Mesodermal cell (in vitro differentiated cells): ENCODE results near the gene SYNPO2.
"Not testable (repeated sequence)": the region's sequence is repeated elsewhere in the genome, so short reads cannot be mapped to it uniquely, and the experiment has no call there.

Experiments used
- H3K27ac ChIP-seq: 2 replicates; pipeline ENCODE4 v1.7.0; 2013; ENCODE audit warnings: mild to moderate bottlenecking, low read depth, low read length, moderate library complexity; ENCODE audit not compliant: severe bottlenecking
- H3K36me3 ChIP-seq: 2 replicates; pipeline ENCODE4 v1.7.1; 2013; ENCODE audit warnings: mild to moderate bottlenecking, low read length, moderate library complexity; ENCODE audit not compliant: control insufficient read depth, insufficient read depth
- H3K4me1 ChIP-seq: one replicate; pipeline ENCODE4 v1.7.1; 2013; ENCODE audit warnings: mild to moderate bottlenecking, low read length; ENCODE audit not compliant: insufficient read depth, control insufficient read depth, poor library complexity, severe bottlenecking
- H3K4me3 ChIP-seq: 2 replicates; pipeline ENCODE4 v1.7.0; 2013; ENCODE audit warnings: low read length, control low read depth, mild to moderate bottlenecking; ENCODE audit not compliant: insufficient read depth, poor library complexity, severe bottlenecking; ENCODE audit errors: extremely low read depth
- H3K9me3 ChIP-seq: 2 replicates; pipeline ENCODE4 v1.7.1; 2013; ENCODE audit warnings: mild to moderate bottlenecking, low read length, moderate library complexity; ENCODE audit not compliant: control insufficient read depth
- WGBS, 2 experiments: methylation state at CpG; one replicate each; pipeline ENCODE4 v1.1.5; 2013; ENCODE audit warnings: missing lambda C conversion rate in 2 of 2; ENCODE audit not compliant: insufficient coverage in 2 of 2; 5-methylcytosine and 5-hydroxymethylcytosine counted together

Gene SYNPO2

DNA sequence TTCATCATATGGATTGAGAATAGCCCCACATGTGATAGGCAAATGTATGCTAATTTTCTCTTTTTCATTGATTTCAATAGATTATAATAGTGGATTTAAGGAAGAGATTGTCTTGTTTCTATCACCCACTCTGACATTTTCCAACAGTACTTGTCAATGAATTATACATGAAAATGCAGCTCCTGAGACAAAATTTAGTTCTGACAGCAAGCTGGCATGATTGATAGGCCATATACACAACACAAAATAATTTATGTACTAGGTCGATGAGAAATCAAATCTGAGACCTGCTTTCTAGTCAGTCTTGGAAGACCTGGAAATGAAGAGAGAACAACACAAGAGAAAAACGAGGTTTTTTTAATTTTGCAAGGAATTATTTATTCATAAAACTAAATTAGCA lies 129.0 kb downstream of the SYNPO2 start:
- no CpG with 5 or more reads among the region's 2 CpGs for WGBS, 2 experiments
- no peak overlapping the region for H3K4me3 ChIP-seq
- no peaks in the 10 kb centered on the region for H3K36me3 ChIP-seq
- H3K27ac ChIP-seq = no peak overlapping the region
- no peaks in the 10 kb centered on the region for H3K9me3 ChIP-seq
- H3K4me1 ChIP-seq = no peaks in the 10 kb centered on the region

DNA sequence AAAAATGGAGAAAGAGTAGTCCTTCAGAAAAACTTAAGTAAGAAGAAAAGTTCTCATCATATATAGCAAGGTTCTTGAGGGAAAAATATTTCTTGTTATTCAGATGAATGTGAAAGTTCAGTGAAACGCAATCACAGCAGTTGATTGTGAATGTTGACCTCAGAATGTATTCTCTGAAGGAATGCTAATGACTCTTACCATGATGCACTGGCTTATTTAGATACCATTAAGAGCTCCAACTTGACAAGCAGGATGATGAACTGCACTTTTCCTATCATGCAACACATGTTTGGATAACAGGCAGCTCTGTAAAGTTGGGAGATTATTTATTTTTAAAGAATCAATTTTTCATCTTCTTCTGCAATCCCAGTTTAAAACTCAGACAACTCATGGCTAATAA lies 131.5 kb downstream of the SYNPO2 start:
- no peaks in the 10 kb centered on the region for H3K36me3 ChIP-seq
- no peak overlapping the region for H3K27ac ChIP-seq
- H3K4me1 ChIP-seq = peaks cover 1% of the 10 kb centered on the region
- WGBS, 2 experiments = 75 to 83% methylated on average over 1 of the region's 1 CpG
- no peak overlapping the region for H3K4me3 ChIP-seq
- no peaks in the 10 kb centered on the region for H3K9me3 ChIP-seq

DNA sequence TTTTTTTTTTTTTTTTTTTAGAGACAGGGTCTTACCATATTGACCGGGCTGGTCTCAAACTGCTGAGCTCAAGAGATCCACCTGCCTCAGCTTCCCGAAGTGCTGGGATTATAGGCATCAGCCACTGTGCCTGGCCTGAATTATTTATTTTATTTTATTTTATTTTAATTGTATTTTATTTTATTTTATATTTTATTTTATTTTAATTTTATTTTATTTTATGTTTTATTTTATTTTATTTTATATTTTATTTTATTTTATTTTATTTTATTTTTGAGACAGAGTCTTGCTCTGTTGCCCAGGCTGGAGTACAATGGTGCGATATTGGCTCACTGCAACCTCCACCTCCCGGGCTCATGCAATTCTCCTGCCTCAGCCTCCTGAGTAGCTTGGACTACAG lies 133.9 kb downstream of the SYNPO2 start:
- 100% methylated on average over 2 to 3 of the region's 4 CpGs for WGBS, 2 experiments
- not testable (repeated sequence) for H3K9me3 ChIP-seq, H3K4me3 ChIP-seq, H3K4me1 ChIP-seq, H3K27ac ChIP-seq, H3K36me3 ChIP-seq

DNA sequence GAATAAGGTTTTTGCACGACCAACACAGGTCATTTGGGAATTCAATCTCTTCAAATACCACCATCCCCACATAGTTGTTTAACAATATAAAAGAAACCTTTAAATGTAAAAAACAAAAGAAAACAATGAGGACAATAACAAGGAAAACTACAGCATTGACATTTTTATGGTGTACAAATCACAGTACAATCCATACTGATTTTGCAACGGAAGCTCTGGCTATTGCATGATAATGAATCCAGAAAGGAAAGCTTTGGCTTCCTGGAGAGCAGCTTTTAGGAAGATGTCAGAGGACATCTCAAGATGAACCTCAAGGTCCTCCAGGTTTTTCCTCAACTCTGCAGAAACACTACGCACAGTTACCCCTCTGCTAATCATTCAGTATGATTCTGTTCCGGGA lies 135.4 kb downstream of the SYNPO2 start:
- no peak overlapping the region for H3K4me3 ChIP-seq
- H3K36me3 ChIP-seq = no peaks in the 10 kb centered on the region
- H3K4me1 ChIP-seq = peaks cover 10% of the 10 kb centered on the region
- 83 to 87% methylated on average over 1 to 3 of the region's 4 CpGs for WGBS, 2 experiments
- H3K9me3 ChIP-seq = no peaks in the 10 kb centered on the region
- no peak overlapping the region for H3K27ac ChIP-seq

DNA sequence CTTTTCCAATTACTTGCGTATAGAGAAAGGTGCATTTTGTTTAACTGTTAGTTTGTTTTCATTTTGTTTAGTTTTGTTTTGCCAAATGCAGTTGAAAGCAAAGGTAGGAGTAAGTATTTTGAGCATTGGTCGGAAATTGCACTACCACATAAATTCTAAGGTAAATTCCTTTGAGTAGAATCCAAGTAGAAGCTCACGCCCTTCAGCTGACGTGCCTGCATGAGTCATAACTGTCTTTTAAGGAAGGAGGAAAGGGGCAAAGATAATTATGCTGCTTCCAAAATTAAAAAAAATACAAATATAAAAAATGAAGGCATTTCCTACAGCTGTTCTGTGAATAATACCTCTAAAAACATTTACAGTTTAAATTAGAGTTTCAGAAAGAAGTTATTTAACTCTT lies 136.8 kb downstream of the SYNPO2 start:
- H3K27ac ChIP-seq = peak overlapping the region; percentile 45
- peaks cover 10% of the 10 kb centered on the region for H3K4me1 ChIP-seq
- no peak overlapping the region for H3K4me3 ChIP-seq
- no peaks in the 10 kb centered on the region for H3K9me3 ChIP-seq
- 100% methylated on average over 1 of the region's 4 CpGs for WGBS, 2 experiments
- no peaks in the 10 kb centered on the region for H3K36me3 ChIP-seq

DNA sequence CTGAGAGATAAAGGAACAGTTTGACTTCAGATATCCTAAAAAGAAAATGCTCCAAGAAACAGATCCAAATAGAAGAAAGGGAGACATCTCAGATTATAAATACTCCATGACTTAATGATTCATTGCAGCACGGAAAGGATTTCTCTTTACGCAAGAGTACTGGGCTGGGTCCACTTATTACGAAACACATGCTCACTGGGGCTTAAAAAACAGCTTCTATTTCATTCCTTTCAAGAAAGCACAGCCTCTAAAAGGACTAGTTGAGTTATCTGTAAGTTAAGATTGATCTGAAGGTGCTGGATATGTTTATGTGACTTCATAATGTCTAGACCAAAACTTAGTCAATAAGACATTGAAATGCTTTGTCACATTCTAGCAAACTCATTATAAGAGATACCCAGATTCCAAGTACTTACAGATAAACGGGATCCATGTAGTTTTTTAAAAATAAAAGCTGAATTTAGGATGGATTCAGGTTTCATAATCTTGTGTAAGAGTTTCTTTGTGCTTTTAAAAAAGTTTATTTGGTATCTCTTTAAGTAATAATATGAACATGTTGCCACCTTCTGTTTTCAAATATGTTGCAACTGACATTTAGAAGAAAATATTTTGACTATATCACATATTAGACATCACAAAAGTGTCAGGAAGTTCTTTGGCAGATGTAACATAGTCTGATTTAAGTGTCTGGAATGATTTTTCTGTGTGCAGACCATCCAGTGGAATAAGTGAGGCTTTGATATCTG lies 137.4 kb downstream of the SYNPO2 start:
- Histone ChIP-seq H3K36me3 (no peaks in the 10 kb centered on the region), H3K4me1 (peaks cover 10% of the 10 kb centered on the region), H3K27ac (peak overlapping the region; percentile 45), H3K9me3 (no peaks in the 10 kb centered on the region), H3K4me3 (no peak overlapping the region)
- 92 to 100% methylated on average over 2 to 3 of the region's 4 CpGs for WGBS, 2 experiments

DNA sequence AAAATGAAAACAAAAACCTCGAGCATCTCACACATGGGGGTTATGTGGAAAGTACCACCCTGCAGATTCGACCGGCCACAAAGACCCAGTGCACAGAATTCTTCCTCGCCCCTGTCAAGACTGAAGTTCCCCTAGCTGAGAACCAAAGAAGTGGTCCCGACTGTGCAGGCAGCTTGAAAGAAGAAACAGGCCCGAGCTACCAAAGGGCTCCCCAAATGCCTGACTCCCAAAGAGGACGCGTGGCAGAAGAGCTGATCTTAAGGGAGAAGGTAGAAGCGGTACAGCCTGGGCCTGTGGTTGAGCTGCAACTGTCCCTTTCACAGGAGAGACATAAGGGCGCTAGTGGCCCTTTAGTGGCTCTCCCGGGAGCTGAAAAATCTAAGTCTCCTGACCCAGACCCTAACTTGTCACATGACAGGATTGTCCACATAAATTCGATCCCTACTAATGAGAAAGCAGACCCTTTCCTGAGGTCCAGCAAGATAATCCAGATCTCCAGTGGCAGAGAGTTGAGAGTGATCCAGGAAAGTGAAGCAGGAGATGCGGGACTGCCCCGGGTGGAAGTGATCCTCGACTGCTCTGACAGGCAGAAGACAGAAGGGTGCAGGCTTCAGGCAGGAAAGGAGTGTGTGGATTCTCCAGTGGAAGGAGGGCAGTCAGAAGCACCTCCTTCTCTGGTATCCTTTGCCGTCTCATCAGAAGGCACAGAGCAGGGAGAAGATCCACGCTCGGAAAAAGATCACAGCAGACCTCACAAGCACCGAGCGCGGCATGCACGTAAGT lies 138.2 kb downstream of the SYNPO2 start:
- WGBS, 2 experiments = 91 to 92% methylated on average over 21 of the region's 22 CpGs
- no peaks in the 10 kb centered on the region for H3K36me3 ChIP-seq
- no peak overlapping the region for H3K4me3 ChIP-seq
- H3K27ac ChIP-seq = no peak overlapping the region
- no peaks in the 10 kb centered on the region for H3K9me3 ChIP-seq
- peaks cover 10% of the 10 kb centered on the region for H3K4me1 ChIP-seq

DNA sequence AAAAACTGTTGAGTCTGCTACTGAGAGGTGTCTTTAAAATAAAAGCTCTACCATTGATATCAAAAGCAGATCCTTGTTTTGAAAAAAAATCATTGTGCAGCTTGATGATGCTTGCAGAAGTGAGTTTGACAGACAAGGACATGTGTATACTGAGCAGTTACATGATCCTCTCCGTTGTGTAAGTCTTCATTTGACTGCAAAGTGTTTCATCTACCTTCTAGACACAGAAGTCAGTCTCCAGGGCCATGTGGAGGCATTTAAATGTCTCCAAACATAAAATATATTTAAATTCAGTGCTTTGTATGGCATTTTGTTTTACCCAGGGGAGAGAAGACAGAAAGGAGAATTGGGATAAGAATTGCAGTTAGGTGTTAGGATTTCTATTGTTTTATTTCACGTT lies 139.2 kb downstream of the SYNPO2 start:
- Histone ChIP-seq H3K36me3 (no peaks in the 10 kb centered on the region), H3K4me1 (peaks cover 10% of the 10 kb centered on the region), H3K27ac (no peak overlapping the region), H3K9me3 (no peaks in the 10 kb centered on the region), H3K4me3 (no peak overlapping the region)
- WGBS, 2 experiments = 90% methylated on average over 2 of the region's 2 CpGs; no CpG with 5 or more reads in 1 of the 2 experiments

DNA sequence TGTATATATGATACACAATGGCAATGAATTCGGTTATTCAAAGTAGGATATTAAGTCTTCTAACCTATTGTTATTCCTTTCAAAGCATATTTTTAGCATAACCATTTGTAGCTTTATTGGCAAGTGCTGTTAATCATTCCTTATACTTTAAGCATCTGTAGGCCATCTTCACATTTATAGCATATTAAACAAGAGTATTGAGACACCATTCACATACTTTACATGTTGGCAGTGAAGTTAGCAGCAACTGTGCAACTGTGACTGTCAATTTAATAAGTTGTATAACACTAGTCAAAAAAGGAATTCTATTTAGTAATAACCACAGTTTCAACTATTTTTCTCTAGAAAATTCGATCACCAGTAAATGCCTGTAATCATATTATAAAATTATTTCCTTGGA lies 139.6 kb downstream of the SYNPO2 start:
- Histone ChIP-seq H3K4me3 (no peak overlapping the region), H3K36me3 (no peaks in the 10 kb centered on the region), H3K9me3 (no peaks in the 10 kb centered on the region), H3K27ac (no peak overlapping the region), H3K4me1 (peaks cover 10% of the 10 kb centered on the region)
- no CpG with 5 or more reads among the region's 2 CpGs for WGBS, 2 experiments

DNA sequence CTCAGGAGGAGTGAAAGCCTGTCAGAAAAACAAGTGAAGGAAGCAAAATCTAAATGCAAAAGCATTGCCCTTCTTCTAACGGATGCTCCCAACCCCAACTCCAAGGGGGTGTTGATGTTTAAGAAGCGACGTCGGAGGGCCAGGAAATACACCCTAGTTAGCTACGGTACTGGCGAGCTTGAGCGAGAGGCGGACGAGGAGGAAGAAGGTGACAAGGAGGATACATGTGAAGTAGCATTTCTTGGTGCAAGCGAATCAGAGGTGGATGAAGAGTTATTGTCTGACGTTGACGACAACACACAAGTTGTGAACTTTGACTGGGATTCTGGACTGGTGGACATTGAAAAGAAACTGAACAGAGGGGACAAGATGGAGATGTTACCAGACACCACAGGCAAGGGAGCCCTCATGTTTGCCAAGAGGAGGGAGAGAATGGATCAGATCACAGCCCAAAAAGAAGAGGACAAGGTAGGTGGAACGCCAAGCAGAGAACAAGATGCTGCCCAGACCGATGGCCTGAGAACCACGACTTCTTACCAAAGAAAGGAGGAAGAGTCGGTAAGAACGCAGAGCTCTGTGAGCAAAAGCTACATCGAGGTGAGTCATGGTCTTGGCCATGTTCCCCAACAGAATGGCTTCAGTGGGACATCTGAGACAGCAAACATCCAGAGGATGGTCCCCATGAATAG lies 141.3 kb downstream of the SYNPO2 start:
- 96 to 97% methylated on average over 14 to 17 of the region's 18 CpGs for WGBS, 2 experiments
- Histone ChIP-seq H3K9me3 (no peaks in the 10 kb centered on the region), H3K36me3 (no peaks in the 10 kb centered on the region), H3K4me3 (no peak overlapping the region), H3K27ac (no peak overlapping the region), H3K4me1 (peaks cover 24% of the 10 kb centered on the region)
